Left lung (tissue), 10 donors: ENCODE data around the gene AMZ1. TPM values are rescaled to one million over a fixed set of nuclear protein-coding genes. Genes with fewer than 3 reads are reported as not detected.
"Not testable (repeated sequence)": the region's sequence is repeated elsewhere in the genome, so short reads cannot be mapped to it uniquely, and the experiment has no call there.

Source experiments
- ATAC-seq: fragments of 200-7000 bp; cut with Tn5 transposase; one replicate; pipeline ENCODE4 v1.9.1; 2020; ENCODE audit warnings: moderate library complexity
- DNase-seq, 4 donors: peaks; one replicate each; pipeline ENCODE4 v3.0.0-alpha.2; 2013 to 2020
- H3K27ac ChIP-seq, 2 donors: fragments of 200-600 bp; sonication (generic) in 1 of 2; one replicate each; pipeline versions ENCODE4 v1.5.0 to v1.8.0; 2020 to 2021
- H3K27me3 ChIP-seq, 2 donors: fragments of 200-600 bp; sonication (generic) in 1 of 2; one replicate each; pipeline versions ENCODE4 v1.5.0 to v1.8.0; 2020 to 2021
- H3K36me3 ChIP-seq, 2 donors: fragments of 200-600 bp; sonication (generic) in 1 of 2; one replicate each; pipeline versions ENCODE4 v1.5.0 to v1.8.0; 2020 to 2021
- H3K4me1 ChIP-seq, 2 donors: fragments of 200-600 bp; one replicate each; pipeline ENCODE4 v1.8.0; 2021
- H3K4me3 ChIP-seq, 2 donors: fragments of 200-600 bp; sonication (generic) in 1 of 2; one replicate each; pipeline versions ENCODE4 v1.5.0 to v1.8.0; 2020 to 2021; ENCODE audit warnings: mild to moderate bottlenecking in 1 of 2
- H3K9me3 ChIP-seq, 2 donors: fragments of 200-600 bp; sonication (generic) in 1 of 2; one replicate each; pipeline versions ENCODE4 v1.5.0 to v1.8.0; 2020 to 2021
- CTCF ChIP-seq, 2 donors: fragments of 200-600 bp; sonication (generic) in 1 of 2; IDR thresholded peaks; one replicate each; pipeline versions ENCODE4 v1.5.0 to v1.8.0; 2021; ENCODE audit warnings: antibody characterized with exemption in 2 of 2
- intact Hi-C, 2 donors: fragments of 100-400 bp; cut with DNase I; formaldehyde crosslinking; loops; one replicate each; pipeline versions ENCODE4 v1.11.2 to v1.14.2; 2022
- polyA plus RNA-seq, 6 donors: library from polyadenylated mRNA; unstranded; fragments of 120-200 nt; gene quantifications; one replicate each; pipeline ENCODE4 v1.2.1, GENCODE V29; 2013; ENCODE audit not compliant: insufficient read length in 6 of 6
- total RNA-seq, 2 donors: library from RNA; stranded (reverse); fragmentation: NEBNext Ultra II Directional; extraction: Animal tissue kit (Norgen Biotek cat#: 25700); gene quantifications; one replicate each; pipeline ENCODE4 v1.2.1, GENCODE V29; 2021
- donor health status: DM: no; HTN: yes; CAD: no.
- donor health status: DM: no; HTN: no; CAD: no.

The AMZ1 gene
- total and polyA plus RNA-seq, 8 donors: 0.13 to 1.7 (median 0.71) TPM

- intact Hi-C loops: no loop called here
- H3K4me1 ChIP-seq: peaks cover 5 to 68% of the 10 kb centered on the region in 2 donors
- no peak for TF ChIP-seq CTCF (IDR thresholded peaks at IDR 0.05)
- H3K36me3 ChIP-seq: peaks cover 0 to 15% of the 10 kb centered on the region in 2 donors
- peak overlapping the region in 1 of 2 donors; percentile 50 for H3K27ac ChIP-seq
- DNase-seq (peak in 2 of 4 donors; percentile 75 to 82), ATAC-seq (peak; percentile 44)
- H3K4me3 ChIP-seq: no peak overlapping the region
- H3K27me3 ChIP-seq: no peaks in the 10 kb centered on the region
- H3K9me3 ChIP-seq: peaks cover 0 to 4% of the 10 kb centered on the region in 2 donors
Observed at GRCh38 chr7:2734751-2735571, 47.0 kb downstream of the AMZ1 start.

DNA sequence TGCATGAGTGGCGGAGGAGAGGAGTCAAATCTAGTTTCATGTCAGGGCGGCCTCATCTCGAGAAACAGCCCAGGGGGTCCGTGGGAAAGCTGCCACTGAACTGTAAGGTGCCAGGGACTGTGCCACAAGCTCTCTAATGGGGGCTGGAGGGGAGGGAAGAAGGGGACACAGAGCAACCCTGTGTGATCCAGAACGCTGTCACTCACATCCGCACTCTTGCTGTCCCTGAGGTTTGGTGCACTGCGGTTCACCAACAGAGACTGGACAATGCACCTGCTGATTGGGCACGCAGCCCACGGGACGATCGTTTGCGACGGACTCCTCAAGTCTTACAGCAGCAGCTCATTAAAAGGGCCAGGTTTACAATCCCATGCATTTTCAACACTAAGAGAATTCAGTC, 47.7 kb downstream of the AMZ1 start:
- TF ChIP-seq CTCF (IDR thresholded peaks at IDR 0.05): no peak
- no peak overlapping the region for H3K4me3 ChIP-seq
- no peak for ATAC-seq
- peaks cover 0 to 4% of the 10 kb centered on the region in 2 donors for H3K9me3 ChIP-seq
- intact Hi-C loops: no loop called here
- no peaks in the 10 kb centered on the region for H3K27me3 ChIP-seq
- H3K36me3 ChIP-seq: peaks cover 0 to 7% of the 10 kb centered on the region in 2 donors
- H3K27ac ChIP-seq: no peak overlapping the region
- no peak for DNase-seq
- peaks cover 5 to 60% of the 10 kb centered on the region in 2 donors for H3K4me1 ChIP-seq

DNA sequence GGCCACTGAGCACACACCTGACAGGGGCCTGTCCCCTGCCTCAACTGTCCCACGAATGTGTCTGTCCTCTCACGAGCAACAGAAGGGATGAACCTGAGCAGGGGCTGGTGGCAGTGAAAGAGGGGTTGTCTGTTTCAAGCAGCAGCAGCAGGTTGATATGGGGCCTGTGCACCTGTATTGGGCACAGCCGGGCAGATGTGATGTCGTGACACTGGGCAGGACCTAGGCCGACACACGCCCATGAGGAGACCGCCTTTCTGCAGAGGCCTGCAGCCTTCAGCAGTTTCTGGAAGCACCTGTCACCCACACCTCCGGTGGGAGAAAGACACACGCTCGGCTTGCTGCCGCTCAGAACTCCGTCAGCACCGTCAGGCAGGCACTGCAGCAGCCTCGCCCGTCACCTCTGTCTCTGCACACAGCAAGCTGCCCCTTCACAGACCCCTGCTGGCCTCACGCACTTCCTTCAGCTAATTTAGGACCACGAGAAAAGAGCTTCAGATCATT, 48.5 kb downstream of the AMZ1 start:
- Histone ChIP-seq H3K36me3 (no peaks in the 10 kb centered on the region), H3K4me3 (no peak overlapping the region), H3K27ac (no peak overlapping the region), H3K9me3 (peaks cover 0 to 4% of the 10 kb centered on the region in 2 donors), H3K27me3 (no peaks in the 10 kb centered on the region), H3K4me1 (peaks cover 5 to 60% of the 10 kb centered on the region in 2 donors)
- ATAC-seq: no peak
- no peak for TF ChIP-seq CTCF (IDR thresholded peaks at IDR 0.05)
- intact Hi-C loops: no loop called here
- peak in 1 of 4 donors; percentile 51 for DNase-seq

DNA sequence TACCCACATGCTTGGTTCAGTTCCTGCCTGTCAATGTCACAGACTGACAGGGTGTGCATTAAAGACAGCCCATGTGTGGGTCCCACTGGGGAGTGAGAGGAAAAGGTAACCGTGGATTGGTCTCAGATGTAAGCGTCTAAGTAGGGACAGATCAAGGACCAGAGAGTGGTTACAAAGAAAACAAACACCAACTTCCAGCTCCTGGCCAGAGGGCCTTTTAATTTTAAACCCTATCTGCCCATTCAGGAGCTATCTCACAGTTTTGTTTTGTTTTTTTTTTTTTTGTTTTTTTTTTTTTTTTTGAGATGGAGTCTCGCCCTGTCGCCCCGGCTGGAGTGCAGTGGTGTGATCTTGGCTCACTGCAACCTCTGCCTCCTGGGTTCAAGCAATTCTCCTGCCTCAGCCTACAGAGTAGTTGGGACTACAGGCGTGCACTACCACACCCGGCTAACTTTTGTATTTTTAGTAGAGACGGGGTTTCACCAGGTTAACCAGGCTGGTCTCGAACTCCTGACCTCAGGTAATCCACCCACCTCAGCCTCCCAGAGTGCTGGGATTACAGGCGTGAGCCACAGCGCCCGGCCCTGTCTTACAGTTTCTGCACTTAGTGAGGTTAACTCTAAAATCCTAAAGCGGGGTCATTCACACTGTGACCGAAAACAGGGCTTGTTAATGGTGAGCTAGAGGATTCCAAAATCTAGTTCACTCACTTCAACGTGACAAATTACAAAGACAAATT, 49.2 kb downstream of the AMZ1 start:
- H3K4me3 ChIP-seq, H3K27ac ChIP-seq, ATAC-seq, H3K9me3 ChIP-seq, H3K27me3 ChIP-seq, DNase-seq, H3K36me3 ChIP-seq, intact Hi-C loops: not testable (repeated sequence)
- H3K4me1 ChIP-seq: peaks cover 5 to 60% of the 10 kb centered on the region in 2 donors

- intact Hi-C loops: no loop called here
Observed at GRCh38 chr7:2737771-2738540, 50.0 kb downstream of the AMZ1 start.

More at GRCh38 chr7:2737771-2738540, 50.0 kb downstream of the AMZ1 start:
- Histone ChIP-seq H3K27me3 (no peaks in the 10 kb centered on the region), H3K36me3 (no peaks in the 10 kb centered on the region), H3K4me3 (no peak overlapping the region), H3K4me1 (peaks cover 5 to 57% of the 10 kb centered on the region in 2 donors), H3K27ac (no peak overlapping the region), H3K9me3 (peaks cover 0 to 4% of the 10 kb centered on the region in 2 donors)
- peak; percentile 29 for ATAC-seq
- peak in 1 of 4 donors; percentile 73 for DNase-seq
- TF ChIP-seq CTCF (IDR thresholded peaks at IDR 0.05): no peak
